ENCODE measurements around the gene RGS6.
"Not testable (repeated sequence)": the region's sequence is repeated elsewhere in the genome, so short reads cannot be mapped to it uniquely, and the experiment has no call there.

Gene RGS6

GRCh38 chr14:72454388-72455160, 522.3 kb downstream of the RGS6 start:
- no peak for DNase-seq (ENCODE audit: low spot score)

- peak; percentile 72 for DNase-seq (ENCODE audit: low spot score)
Measured at GRCh38 chr14:72457641-72458040, 525.4 kb downstream of the RGS6 start.

- no peak for DNase-seq (ENCODE audit: low spot score)
Measured at GRCh38 chr14:72462056-72462455, 529.8 kb downstream of the RGS6 start.

- peak; percentile 70 for DNase-seq (ENCODE audit: low spot score)
Measured at GRCh38 chr14:72463291-72463866, 531.1 kb downstream of the RGS6 start.

GRCh38 chr14:72464226-72464625, 532.0 kb downstream of the RGS6 start:
- DNase-seq (ENCODE audit: low spot score), result no peak

GRCh38 chr14:72466325-72466724, 534.1 kb downstream of the RGS6 start:
- no peak for DNase-seq (ENCODE audit: low spot score)

GRCh38 chr14:72471346-72471745, 539.1 kb downstream of the RGS6 start:
- no peak for DNase-seq (ENCODE audit: low spot score)

GRCh38 chr14:72472845-72473244, 540.6 kb downstream of the RGS6 start:
- no peak for DNase-seq (ENCODE audit: low spot score)

- peak; percentile 63 for DNase-seq (ENCODE audit: low spot score)
Measured at GRCh38 chr14:72476657-72477499, 544.6 kb downstream of the RGS6 start.

GRCh38 chr14:72477578-72477977, 545.3 kb downstream of the RGS6 start:
- not testable (repeated sequence) for DNase-seq (ENCODE audit: low spot score)

- no peak for DNase-seq (ENCODE audit: low spot score)
Measured at GRCh38 chr14:72478471-72478893, 546.3 kb downstream of the RGS6 start.

- no peak for DNase-seq (ENCODE audit: low spot score)
Measured at GRCh38 chr14:72479461-72479931, 547.3 kb downstream of the RGS6 start.

- DNase-seq (ENCODE audit: low spot score), result no peak
Measured at GRCh38 chr14:72480464-72481243, 548.4 kb downstream of the RGS6 start.

- no peak for DNase-seq (ENCODE audit: low spot score)
Measured at GRCh38 chr14:72483311-72483710, 551.1 kb downstream of the RGS6 start.

- DNase-seq (ENCODE audit: low spot score), result no peak
Measured at GRCh38 chr14:72485695-72486094, 553.5 kb downstream of the RGS6 start.

GRCh38 chr14:72488514-72488913, 556.3 kb downstream of the RGS6 start:
- no peak for DNase-seq (ENCODE audit: low spot score)

- no peak for DNase-seq (ENCODE audit: low spot score)
Measured at GRCh38 chr14:72492196-72492595, 560.0 kb downstream of the RGS6 start.

GRCh38 chr14:72495668-72496067, 563.4 kb downstream of the RGS6 start:
- no peak for DNase-seq (ENCODE audit: low spot score)

- DNase-seq (ENCODE audit: low spot score), result no peak
Measured at GRCh38 chr14:72498646-72499045, 566.4 kb downstream of the RGS6 start.

GRCh38 chr14:72499746-72500145, 567.5 kb downstream of the RGS6 start:
- DNase-seq (ENCODE audit: low spot score), result no peak

- DNase-seq (ENCODE audit: low spot score), result no peak
Measured at GRCh38 chr14:72500234-72500838, 568.1 kb downstream of the RGS6 start.

All from AG08395 (cell line).